Dermis blood vessel endothelial cell (primary cell): ENCODE results near the gene SCO2. TPM values are rescaled to one million over a fixed set of nuclear protein-coding genes. Genes with fewer than 3 reads are reported as not detected.

Source experiments
- DNase-seq: peaks from one replicate; pipeline ENCODE4 v3.0.0; 2010
- total RNA-seq: library from RNA; depleted of rRNA; stranded (reverse); fragments of >200 nt; gene quantifications from 2 replicates; pipeline ENCODE4 v1.2.3, GENCODE V29; 2014

Gene SCO2
- total RNA-seq: 2.3 and 5.6 TPM in 2 replicates

- DNase-seq: peak; percentile 98
Observed at GRCh38 chr22:50525104-50525857, at the start of gene SCO2. Gene SCO2 (minus strand): TSS chr22:50525598. CDS start chr22:50524411, 1,187 bp downstream.

GRCh38 chr22:50574383-50574755 is 49.0 kb upstream of the SCO2 start:
- no peak for DNase-seq

DNA sequence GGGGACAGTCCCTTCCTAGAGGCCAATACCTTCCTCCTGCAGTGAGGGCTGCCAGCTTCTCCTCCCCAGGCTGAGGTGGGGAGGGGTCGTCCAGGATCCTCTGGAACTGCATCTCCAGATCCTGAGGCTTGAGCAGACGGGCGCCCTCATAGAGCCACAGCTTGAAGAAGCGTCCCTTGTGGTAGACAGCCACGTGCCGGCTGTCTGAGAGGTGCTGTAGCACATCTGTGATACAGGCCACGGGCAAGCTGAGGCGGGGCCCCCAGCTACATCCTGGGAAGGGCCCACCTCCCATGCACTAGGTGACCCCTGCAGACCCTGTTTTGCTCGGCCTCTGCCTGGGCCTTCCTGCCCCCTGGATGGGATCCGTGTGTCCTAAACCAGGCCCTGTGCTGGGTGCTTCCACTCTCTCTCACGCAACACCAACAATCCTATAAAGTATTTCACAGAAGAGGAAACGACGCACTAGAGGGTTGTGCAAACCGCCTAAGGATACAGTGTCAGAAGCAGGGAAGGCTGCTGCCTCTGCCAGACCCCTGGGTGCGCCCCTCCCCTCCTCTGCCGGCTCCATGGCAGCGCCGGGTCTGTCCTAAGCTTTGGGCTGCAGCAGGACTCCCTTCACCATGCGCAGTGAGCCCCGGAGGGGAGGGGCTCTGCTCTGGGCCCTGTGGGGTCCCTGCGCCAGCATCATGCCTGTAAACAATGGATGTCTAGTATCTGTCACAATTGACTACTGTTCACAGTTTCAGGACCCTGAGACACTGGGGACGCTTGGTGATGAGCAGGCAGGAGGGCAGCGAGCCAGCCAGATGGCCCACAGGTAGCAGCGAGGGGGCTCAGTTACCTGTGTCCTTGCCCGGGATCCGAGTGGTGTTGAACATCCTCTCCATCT is 48.3 kb upstream of the SCO2 start:
- no peak for DNase-seq

GRCh38 chr22:50572965-50573364 is 47.6 kb upstream of the SCO2 start:
- no peak for DNase-seq

DNA sequence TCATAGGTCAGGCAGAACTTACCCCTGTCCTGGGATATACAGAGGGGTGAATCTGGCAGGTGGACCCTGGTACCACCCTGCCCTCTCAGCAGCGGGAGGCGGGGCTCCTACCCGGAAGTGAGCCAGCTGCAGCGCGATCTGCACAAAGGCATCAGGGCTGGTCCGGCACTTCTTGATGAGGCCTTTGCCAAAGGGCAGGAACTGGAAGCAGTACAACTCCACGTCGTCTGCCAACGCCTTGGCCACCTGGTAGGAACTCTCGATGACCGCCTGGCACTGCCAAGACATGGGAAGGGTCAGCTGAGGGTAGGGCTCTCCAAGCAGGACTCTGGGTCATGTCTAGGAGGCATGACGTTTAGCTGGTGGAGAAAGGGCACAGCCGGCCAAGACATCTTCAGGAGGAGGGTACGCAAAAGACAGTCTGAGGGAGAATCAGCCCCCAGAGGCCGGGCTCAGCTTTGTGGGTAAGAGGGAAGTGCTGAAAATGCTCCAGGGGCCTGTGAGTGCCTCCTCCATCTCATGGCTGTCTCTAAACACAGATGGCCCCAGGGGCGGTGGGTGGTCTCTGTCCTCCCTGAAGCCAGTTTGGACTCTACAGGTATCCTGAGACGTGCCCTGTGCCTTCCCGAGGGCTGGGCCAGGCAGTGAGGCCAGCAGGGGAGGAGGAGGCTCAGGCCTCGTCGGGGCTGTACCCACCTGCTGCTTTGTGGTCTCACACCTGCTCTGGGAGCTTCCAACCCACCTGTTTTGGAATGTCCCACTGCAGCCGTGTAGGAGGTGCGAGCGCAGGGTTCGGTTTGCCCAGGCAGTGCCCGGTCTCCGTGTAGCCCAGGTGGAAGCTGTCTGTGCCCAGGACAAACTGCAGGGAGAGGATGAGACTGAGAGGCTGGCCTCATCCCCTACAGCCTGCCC is 46.1 kb upstream of the SCO2 start:
- no peak for DNase-seq

DNA sequence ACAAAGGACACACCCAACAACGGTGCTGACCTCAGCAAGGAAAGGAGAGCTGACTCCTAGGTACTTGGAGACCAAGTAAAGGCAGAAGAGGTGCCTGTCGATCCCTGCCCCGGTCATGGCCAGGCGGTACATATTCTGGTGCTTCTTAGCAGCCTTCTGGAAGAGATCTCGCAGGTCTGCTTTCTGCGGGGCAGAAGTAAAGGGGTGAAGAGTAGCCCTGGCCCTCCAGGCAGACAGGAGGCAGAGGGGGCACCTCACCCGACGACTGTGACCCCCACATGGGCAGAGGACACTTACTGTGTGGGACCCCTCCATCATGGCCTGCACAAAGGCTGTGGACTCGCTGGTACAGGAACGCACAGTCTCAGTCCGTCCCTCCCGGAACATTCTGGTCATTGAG is 45.5 kb upstream of the SCO2 start:
- no peak for DNase-seq

DNA sequence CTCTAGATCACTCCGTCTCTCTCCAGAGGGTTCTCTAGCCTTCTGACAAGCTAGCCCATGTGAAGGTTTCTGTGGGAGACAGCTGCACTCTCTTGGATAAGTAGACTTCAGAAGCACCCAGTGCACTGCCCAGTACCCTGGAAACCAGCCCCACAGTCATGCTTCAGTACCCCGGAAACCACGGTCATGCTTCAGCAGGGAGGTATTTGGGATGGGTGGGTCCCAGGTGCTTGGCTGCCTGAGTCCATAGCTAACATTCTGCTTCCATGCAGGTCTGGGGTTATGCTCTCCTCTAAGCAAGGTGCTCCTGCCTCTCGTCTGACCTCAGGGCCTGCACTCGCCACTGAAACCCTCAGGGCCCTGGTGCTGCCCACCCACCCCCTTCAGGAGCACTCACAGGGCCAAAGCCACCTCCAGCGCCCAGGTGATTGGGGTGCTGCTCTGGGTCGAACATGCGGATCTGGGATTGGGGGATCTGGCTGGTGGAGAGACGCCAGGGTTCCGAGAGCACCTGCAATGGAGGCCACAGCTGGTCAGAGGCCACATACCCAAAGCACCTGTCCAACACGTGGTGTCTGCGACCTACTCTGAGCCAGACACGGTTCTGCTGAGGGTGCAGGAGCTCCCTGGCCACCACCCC is 44.6 kb upstream of the SCO2 start:
- no peak for DNase-seq

GRCh38 chr22:50569041-50569459 is 43.7 kb upstream of the SCO2 start:
- no peak for DNase-seq

DNA sequence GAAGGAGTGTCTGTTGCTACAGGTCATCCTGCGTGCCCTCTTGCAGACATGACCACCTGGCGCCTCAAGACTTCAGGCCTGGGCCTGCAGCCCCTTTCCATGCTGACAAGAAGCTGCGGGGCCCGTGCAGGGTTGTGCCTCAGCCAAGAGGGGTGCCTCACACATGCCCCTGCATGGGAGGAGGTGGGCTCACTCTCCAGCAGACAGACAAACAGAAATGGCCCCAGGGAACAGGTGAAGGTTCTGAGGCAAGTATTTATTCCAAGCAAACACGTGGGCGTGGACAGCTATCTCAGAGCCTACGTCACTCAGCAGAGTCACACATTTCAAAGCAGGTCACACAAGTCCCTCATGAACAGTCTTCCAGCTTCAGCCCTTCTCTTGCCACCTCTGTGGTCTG is 43.2 kb upstream of the SCO2 start:
- no peak for DNase-seq

DNA sequence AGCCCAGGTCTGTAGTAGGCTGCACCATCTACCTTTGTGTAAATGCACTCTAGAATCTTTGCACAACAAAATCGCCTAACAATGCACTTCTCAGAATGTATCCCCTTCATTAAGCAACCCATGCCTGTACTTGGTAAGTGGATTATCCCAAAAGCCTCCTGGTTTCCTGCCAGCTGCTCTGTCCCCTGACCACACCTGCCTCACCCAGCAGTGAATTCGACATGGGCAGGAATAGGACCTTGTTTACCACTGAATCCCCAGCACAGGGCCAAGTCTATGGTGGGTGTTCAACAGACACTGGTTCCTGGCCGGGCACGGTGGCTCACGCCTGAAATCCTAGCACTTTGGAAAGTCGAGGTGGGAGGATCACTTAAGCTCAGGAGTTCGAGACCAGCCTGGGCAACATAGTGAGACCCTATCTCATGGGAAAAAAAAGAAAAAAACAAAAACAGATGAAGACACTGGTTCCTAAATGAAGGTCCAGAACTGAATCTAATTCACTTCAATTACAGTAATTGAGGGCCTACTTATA is 42.4 kb upstream of the SCO2 start:
- DNase-seq: no peak

DNA sequence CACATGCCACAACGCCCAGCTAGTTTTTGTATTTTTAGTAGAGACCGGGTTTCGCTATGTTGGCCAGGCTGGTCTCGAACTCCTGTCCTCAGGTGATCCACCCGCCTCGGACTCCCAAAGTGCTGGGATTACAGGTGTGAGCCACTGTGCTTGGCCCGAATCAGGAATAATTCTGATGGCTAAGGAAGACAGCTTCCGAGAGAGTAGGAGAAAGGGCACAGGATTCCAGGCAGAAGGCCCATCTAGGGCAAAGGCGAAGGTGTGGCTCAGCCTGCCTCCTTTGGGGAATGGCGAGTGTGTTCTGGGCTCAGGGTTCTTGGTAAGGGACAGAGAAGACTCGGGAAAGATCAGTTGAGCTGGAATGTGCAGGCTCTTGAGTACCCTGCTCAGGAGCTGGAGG is 38.9 kb upstream of the SCO2 start:
- no peak for DNase-seq

GRCh38 chr22:50563413-50564160 is 38.2 kb upstream of the SCO2 start:
- DNase-seq: no peak

- peak; percentile 86 for DNase-seq
Observed at GRCh38 chr22:50562523-50563412, 37.4 kb upstream of the SCO2 start, which contains the start of gene SYCE3. Gene SYCE3 (minus strand): TSS chr22:50562919. CDS start chr22:50556405, 6,514 bp downstream.

DNA sequence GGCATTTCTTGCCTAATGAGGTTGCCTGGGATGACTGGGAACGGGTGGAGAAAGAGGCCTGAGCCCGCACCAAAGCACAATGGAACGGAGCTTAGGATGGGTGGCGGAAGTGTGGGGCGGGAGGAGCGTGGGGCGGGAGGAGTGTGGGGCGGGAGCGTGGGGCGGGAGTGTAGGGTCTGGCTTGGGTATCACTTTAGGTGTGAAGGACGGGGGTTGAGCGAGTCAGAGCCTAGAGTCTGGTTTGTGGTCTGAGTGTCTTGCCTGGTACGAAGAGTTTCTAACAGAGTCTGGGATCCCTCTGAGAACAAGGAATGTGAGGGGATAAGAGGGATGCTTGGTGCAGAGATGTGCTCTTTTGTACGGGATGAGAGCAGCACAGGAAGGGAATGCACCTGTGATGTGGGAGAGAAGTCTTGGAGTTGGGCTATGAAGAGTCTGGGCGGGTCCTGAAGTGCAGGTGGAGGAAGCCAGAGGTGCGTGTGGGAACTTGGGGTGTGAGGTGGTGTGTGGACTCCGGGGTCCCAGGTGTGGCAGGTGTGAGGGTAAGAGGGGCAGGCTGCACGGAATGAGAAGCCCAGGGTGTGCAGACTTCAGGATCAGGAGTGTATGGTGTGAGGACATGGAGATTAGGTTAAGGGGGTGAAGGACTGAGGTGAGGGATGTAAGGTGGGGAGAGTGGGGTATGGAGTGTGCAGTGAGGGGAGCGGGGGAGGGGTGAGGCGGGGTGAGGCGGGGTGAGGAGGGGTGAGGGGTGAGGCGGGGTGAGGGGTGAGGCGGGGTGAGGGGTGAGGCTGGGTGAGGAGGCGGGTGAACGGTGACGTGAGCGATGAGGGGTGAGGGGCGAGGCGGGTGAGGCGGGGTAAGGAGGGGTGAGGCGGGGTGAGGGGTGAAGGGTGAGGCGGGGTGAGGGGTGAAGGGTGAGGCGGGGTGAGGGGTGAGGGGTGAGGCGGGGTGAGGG is 36.3 kb upstream of the SCO2 start:
- no peak for DNase-seq

GRCh38 chr22:50560034-50560433 is 34.6 kb upstream of the SCO2 start:
- no peak for DNase-seq

DNA sequence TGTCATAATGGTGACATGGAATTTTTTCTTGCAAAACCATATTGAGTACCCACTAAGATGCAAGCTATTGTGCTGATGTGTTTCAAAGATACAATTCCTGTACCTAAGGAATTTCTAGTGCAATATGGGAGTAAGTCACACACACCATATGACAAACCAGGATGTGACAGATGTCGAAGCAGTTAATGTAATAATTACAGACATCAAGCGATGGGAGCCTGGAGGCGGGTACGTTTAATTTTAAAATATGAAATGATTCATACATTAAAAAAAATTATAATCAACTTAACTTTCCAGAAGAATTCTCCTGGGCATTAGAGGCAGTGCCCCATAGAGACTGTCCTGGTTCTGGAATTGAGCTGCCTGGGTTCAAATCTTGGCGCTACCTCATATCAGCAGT is 31.3 kb upstream of the SCO2 start:
- DNase-seq: no peak

DNA sequence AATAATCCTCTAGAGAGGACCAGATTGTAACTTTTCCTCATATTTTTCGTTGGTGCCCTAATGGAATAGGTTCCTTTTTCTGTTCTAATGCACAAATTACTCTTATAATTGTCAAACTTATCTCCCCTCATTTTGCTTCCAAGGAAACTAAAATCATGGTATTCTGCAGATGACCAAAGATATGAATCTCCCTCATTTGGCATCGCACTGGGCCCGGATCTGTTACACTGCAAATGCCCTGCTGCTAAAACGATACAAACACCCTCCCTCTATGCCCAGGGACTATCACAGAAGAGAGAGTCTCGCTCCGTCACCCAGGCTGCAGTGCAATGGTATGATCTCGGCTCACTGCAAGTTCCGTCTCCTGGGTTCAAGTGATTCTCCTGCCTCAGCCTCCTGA is 27.9 kb upstream of the SCO2 start:
- no peak for DNase-seq

- DNase-seq: no peak
Observed at GRCh38 chr22:50551160-50551752, 25.9 kb upstream of the SCO2 start.
